GM21526 (cell line): ENCODE results near the gene GULP1.
"Not testable (repeated sequence)": the region's sequence is repeated elsewhere in the genome, so short reads cannot be mapped to it uniquely, and the experiment has no call there.

ENCODE experiments used
- ATAC-seq: cut with Tn5 transposase; IDR thresholded peaks from one replicate; pipeline ENCODE4 v1.9.1; 2021; ENCODE audit warnings: moderate library complexity; ENCODE audit not compliant: unreplicated experiment, low FRiP score

The GULP1 gene, protein sequence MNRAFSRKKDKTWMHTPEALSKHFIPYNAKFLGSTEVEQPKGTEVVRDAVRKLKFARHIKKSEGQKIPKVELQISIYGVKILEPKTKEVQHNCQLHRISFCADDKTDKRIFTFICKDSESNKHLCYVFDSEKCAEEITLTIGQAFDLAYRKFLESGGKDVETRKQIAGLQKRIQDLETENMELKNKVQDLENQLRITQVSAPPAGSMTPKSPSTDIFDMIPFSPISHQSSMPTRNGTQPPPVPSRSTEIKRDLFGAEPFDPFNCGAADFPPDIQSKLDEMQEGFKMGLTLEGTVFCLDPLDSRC

DNA sequence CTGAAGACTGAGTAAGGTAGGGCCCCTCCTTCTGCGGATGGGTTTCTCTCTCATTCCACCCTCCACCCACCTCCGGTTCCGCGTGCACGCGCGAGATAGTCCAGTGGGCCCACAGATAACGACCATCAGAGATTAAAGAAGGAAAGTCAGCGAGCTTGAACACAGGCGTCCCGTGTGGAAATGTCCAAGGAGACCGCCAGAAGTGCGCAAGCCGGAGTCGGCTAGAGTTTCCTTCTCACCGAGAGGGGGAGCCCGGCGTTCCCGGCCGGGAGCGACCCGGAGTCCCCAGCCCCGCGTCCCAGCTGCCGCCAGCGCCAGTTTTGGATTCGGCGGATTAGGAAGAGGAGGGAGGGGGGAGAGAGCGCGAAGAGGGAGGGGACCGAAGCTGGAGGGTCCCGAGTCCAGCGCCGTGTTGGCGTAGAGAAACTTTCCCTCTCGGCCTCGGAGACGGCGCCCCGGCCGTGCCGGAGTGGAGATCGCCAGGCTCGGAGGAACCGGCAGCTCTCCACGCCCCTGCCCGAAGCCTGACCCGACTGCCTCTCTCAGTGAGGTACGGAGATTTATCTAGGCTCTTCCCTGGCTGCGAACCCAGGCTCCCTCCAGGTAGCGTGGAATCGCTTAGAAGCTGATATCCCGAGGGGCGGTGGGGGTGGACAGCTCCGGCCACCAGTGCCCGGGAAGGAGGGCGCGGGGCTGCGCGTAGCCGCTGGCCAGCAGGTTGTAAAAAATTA is at the start of gene GULP1:
TSS of gene GULP1 (plus strand) at position 258 of the 731 bp plus-strand sequence. CDS start 185,829 bp downstream, outside the sequence.
- ATAC-seq: no peak

DNA sequence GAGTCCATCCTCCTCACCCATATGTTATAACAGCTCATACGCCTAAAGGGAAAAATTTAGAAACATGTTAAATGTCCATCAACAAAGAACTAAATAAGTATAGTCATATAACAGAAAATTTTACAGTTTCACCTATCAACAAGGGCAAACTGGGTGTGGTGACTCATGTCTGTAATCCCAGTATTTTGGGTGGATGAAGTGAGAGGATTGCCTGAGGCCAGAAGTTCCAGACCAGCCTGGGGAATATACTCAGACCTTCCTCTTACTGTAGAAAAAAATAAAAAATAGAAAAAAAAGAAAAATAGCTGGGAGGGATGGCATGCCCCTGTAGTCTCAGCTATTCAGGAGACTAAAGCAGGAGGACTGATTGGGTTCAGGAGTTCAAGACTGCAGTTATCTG is 48.3 kb upstream of the GULP1 start:
- ATAC-seq: no peak

DNA sequence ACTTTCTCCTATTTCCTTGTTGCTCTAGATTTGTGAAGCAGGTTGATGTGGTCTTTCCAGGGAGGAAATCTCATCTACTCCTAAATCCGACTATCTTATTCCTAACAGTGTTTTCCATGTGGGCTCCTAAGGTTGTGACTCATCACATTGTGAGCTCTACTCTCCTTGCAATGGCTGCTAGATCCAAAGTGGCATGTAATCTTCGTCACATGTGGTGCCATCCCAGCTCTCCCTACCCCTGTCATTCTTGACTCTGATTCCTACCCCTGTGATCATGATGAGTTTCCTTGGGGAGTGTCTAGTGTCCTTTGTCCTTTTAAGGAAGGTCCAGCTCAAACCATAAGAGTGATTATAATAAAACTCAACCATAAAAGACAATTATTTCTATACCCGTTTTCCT is 47.3 kb upstream of the GULP1 start:
- no peak for ATAC-seq

DNA sequence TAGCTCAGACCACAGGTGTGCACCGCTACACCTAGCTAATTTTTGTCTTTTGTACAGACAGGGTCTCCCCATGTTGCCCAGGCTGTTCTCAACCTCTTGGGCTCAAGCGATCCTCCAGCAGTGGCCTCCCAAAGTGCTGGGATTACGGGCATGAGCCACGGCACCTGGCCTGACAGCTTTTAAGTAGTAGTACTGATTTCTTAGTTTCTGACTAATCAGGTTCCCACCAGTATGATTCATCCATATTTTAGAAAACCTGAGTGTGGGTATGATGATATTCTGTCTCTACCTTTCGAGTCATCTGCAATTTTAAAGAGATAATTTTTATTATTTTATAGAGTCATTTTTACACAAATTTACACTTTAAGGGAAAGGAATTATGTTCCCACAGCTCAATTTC is 46.4 kb upstream of the GULP1 start:
- no peak for ATAC-seq

DNA sequence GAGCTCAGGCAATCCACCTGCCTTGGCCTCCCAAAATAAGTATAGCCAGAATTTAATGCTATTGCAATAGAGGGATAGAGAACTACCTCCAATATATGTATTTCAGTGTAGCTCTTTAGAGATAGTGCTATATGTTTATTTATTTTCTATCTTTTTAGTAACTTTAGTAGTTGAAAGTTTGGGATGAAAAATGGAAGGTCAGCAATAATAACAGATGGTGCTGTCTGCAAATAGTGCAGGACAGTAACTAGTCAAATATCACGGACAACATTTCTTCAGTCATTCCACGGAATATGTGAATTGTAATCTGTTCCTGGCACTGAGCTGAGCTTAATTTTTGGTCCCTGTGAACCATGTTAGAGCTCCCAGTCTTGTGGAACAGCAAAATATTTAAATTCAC is 43.2 kb upstream of the GULP1 start:
- no peak for ATAC-seq

DNA sequence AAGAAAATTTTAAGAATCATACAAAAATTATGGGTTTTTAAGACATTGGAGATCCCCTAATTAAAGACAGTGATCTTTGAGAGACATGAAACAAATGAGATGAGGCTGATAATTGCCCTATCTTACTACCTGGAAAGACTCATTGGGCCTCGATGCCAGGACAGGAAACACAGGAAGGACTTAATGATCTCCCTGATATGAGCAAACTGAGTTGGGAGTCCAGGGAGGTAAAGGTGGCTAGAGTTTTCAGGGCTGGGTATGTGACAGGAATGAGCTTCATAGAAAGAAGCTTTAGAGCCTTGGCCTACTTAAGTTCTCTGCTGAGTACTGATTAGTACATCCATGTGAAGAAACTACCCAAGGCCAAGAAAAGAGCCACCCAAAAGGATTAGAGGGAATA is 40.6 kb upstream of the GULP1 start:
- ATAC-seq: no peak

DNA sequence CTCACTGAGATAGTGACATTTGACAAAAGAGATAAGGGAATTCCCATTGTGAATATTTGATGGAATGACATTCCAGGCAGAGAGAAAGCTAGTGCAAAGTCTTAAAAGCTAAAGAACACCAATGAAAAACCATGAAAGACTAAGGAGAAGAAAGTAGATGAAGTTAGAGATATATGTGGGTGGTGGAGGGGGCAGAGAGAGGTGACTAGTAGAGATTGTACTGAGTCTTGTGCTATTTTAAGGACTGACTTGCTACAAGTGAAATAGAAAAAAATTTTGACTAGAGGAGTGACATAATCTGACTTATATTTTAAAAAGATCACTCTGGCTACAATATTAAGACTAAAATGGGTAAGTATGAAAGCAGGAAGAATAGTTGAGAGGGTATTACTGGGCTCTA is 35.3 kb upstream of the GULP1 start:
- ATAC-seq: no peak

DNA sequence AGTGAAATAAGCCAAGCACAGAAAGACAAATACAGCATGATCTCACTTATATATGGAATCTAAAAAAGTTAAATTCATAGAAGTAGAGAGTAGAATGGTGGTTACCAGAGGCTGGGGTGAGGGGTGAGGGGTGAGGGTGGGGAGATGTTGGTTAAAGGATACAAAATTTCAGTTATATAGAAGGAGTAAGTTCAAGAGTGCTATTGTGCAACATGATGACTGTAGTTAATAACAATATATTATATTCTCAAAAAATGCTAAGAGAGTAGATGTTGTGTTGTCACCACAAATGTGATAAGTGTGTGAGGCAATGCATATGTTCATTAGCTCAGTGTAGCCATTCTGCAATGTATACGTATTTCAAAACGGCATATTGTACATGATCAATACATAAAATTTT is 26.4 kb upstream of the GULP1 start:
- no peak for ATAC-seq

DNA sequence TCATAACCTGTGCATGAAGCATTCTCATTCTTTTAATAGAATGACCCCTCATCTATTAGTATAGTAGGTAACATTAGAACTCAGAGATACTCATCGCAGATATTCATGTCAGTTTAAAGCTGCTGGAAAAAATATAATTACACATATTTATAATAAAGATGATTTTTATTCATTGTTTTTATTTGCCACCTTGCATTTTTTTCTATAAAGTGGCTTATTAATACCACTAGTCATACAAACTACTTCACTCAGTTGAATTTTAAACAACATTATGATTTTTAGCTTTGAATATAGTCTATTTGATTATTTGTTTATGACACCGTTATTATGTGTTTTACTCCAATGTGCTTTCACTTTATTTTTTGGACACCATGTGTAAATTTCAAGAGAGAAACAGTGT is 23.9 kb upstream of the GULP1 start:
- ATAC-seq: no peak

DNA sequence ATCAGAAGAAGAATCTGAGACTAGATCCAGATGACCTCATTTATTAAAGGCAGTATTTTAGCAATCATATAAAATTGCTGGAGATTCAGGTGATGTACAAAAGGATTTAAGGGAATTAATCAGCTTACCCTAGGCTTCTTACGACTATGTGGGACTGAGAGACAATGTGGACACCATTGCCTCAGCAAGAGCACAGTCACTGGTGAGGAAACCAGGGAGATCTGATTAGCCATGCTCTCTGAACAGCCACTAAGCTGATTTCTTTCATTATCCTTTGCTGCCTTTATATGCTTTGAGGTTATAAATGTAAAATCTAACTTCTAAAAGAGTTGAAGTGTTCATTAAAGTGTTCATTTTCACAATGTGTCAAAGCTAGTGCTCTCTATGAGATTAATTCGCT is 22.7 kb upstream of the GULP1 start:
- ATAC-seq: no peak

DNA sequence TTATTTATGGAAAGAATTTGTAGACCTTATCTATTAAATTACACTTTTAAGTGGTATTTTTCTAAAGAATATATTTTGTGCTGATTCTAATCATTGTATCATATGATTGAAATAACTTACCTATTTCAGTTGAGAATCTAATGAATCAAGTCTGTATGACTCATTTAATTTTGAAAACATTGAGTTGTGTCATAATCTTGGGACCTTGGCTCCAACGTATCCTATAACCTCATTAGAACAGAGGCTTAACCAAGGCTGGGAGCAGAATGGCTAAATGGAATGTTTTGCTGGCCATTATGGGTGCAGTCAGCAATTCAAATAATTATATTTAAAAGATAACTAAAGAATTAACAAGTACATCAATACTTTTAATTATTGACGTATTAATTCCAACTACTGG is 19.6 kb upstream of the GULP1 start:
- no peak for ATAC-seq

DNA sequence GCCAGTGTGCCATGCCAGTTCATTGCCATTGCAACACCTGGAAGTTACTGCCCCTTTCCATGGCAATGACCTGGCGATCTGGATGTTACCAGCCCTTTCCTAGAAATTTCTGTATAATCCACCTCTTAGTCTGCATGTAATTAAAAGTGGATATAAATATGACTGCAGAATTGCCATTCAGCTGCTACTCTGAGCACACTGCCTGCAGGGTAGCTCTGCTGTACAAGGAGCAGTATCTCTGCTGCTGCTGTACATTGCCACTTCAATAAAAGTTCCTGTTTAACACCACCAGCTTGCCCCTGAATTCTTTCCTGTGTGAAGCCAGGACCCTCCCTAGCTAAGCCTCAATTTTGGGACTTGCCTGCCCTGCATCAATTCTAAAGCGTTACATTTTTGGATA is 17.4 kb upstream of the GULP1 start:
- no peak for ATAC-seq

DNA sequence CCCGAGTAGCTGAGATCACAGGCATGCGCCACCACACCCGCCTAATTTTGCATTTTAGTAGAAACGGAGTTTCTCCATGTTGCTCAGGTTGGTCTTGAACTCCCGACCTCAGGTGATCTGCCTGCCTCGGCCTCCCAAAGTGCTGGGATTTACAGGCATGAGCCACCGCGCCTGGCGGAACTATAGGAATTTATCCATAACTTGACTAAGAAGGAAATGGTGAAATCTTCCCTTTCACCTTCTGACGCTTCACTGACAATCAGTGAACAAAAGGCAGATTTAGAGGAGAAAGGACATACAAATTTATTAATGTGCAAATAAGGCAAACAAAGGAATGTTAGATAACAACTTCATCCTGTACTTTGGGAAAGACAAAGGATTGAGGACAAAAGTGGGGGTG is 15.4 kb upstream of the GULP1 start:
- no peak for ATAC-seq

DNA sequence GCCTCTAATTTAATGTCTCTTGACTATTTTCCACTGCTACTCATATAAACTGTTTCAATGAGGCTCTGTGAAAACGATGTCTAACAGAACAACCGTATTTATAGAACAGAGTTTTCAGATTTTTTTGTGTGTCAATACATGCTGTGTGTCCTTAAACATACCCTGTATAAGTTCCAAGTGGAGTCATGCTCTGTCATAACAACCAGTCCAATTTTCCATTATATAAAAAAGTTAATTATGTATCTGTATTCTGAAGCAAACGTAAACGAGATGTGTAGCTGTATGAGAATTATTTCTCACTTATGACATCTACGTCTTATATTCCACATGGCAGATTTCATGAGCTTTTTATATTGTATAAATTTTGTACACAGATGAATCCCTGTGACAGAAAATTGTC is 13.9 kb upstream of the GULP1 start:
- ATAC-seq: no peak

DNA sequence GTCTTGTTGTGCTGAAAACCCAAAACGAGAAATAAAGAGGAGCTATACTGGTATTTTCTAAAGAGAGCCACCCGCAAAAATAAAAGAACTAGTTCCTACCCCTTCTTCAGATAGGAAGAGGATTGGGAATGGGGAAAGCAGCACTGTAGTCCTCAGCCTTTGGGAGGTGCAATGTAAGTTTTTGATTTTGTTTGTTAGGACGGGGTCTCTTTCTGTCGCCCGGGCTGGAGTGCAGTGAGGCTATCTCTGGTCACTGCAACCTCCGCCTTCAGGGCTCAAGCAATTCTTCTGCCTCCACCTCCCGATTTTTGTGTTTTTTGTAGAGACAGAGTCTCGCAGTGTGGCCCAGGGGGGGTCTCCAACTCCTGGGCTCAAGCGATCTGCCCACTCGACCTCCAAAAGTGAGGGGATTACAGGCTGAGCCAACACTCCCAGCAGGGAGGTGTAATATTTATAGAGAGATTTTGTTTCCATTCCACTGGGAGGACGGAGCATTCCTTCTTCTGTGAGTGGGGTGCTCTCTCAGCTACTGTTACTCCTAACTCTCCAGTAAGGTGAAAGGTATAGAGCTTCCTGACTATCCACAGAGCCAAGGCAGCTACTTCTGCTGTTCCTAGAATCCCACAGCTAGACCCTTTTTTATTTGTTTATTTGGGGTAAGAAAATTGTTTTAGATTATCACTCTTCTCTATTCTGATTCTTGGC is 13.1 kb upstream of the GULP1 start:
- no peak for ATAC-seq

DNA sequence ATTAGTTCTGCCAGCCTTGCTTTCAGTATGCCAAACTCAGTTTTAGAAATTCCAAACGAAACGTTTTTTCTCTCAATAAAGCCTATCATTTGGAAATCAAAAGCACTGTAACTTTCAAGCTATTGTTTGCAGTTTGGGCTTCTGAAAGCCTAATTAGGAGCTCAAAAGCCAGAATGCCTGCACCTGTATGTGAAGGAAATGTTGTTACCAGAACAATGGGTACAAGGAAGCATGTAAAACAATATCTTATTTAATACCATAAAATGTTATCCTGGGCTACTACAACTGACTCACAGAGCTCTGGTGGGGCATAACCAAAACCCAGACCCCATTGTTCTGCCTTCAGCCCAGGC is 12.6 kb upstream of the GULP1 start:
- no peak for ATAC-seq

DNA sequence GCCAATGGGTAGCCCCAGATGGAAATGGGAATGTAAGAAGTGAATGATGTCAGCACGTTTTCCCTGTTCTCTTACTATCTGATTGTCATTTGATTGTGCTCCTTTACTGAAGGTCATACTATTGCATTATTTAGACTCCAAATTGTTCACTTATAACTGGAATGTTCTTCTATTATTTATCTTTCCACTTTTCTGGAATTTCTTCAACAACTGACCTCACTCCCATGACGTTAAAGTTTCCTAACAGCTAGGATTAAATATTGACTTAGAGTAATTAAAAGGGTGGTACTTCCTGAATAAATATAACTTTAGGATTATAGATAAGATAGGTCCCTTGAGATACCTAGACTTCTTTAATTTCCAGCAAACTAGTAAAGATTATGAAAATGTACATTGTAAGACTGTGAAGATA is 10.9 kb upstream of the GULP1 start:
- ATAC-seq: no peak

DNA sequence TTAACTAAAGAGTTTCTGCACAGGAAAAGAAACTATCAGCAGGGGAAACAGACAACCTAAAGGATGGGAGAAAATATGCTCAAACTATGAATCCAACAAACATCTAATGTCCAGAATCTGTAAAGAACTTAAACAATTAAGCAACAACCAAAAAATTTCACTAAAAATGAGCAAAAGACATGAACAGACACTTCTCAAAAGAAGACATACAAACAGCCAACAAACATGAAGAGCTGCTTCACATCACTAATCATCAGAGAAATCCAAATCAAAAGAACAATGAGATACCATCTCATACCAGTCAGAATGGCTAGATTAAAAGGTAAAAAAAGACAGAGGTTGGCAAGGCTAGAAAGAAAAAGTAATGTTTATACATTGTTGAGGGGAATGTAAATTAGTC is 8.8 kb upstream of the GULP1 start:
- no peak for ATAC-seq

DNA sequence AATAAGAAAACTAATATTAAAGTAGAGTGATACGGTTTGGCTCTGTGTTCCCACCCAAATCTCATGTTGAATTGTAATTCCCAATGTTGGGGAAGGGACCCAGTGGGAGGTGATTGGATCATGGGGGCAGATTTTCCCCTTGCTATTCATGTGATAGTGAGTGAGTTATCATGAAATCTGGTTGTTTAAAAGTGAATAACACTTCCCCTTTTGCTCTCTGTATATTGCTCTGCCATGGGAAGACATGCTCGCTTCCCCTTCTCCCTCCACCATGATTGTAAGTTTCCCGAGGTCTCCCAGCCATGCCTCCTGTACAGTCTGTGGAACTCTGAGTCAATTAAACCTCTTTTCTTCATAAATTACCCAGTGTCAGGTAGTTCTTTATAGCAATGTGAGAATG is 7.4 kb upstream of the GULP1 start:
- not testable (repeated sequence) for ATAC-seq

DNA sequence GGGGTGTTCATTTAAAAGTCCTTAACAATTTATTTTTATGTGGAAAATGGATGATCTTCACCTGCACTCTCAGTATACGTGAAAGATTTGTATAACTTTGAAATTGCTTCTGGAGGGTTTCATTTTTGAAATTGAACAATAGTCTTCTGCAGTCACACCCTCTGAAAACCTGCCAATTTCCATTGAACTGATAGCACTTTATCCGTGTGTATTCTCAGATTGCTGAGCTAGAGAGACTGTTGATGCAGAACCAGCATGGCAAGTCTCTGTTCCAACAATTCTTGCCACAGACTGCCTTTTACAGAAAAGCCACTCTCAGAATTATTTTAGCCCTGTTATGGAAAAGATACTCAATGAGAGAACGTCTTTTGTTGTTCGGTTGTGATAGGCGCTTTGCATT is 6.6 kb upstream of the GULP1 start:
- ATAC-seq: no peak

DNA sequence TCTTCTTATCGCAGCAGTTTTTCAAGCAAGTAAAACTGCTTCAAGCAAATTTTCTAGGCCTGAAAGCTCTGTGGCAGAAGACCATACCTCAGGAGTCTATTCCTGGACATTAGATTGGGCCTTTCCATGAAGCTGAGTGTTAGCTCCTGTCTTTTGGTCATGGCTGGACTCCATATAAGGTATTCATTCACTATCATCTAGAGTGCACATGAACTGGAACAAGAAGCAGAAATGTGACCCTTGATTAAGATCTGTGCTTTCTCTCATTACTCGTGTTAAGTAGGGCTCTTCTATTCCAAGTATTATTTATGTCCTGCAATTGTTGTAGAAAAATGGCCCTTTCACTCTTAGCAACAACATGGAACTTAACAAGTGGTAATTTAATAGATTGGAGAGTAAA is 5.9 kb upstream of the GULP1 start:
- no peak for ATAC-seq

DNA sequence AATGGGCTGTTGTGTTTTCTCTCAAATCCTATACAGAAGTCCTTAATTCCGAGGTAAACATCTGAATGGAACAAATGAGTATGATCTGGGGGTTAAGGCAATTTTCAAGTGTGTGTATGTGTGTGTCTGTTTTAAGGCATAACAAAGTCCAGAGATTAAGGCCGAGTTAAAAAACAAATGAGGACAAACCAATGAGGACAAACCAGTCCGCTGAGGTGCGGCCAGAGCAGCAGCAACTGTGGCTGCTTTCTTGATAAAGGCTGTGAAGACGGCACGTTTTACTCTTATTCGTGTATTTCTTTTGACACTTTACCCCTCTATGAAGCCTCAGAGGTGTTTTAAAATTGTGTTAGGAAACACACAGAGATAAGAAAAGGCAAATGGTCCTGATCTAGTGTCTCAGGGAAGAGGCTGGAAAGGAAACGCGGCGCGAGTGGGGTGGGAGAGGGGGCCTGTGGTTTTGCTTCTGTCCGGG is 495 bp upstream of the GULP1 start:
- no peak for ATAC-seq
